HCT116 (cell line): ENCODE measurements around the gene EFL1. TPM values are rescaled to one million over a fixed set of nuclear protein-coding genes. Genes with fewer than 3 reads are reported as not detected.
A peak's percentile ranks its signal among the peaks of the same experiment; 100 is the strongest.

Source experiments
- ATAC-seq: fragments of 200-7000 bp; cut with Tn5 transposase; 2 replicates; pipeline ENCODE4 v1.9.1; 2020; ENCODE audit warnings: mild to moderate bottlenecking, moderate library complexity
- BruUV-seq: library from RNA; stranded (reverse); fragments of 400-500 nt; replicated peaks from 2 replicates; lab custom pipeline; 2021; lab: Mats Ljungman, UMichigan
- CTCF ChIA-PET: fragments of 300-600 bp; sonication (Branson Sonifier 250); formaldehyde crosslinking; loops from one replicate; lab custom pipeline; 2021; ENCODE audit warnings: antibody characterized with exemption; lab: Charles Lee
- POLR2A ChIA-PET: fragments of 300-600, 350-600 bp; sonication (Branson Sonifier 250); formaldehyde crosslinking; loops from one replicate; lab custom pipeline; 2021; ENCODE audit warnings: antibody characterized with exemption; lab: Charles Lee
- RAD21 ChIA-PET, 2 experiments: fragments of 300-600 bp; sonication (Branson Sonifier 250); formaldehyde crosslinking; loops; one replicate each; lab custom pipeline; 2023; ENCODE audit warnings: low total read pairs in 2 of 2; ENCODE audit not compliant: uncharacterized antibody in 2 of 2, unreplicated experiment in 2 of 2, low non-redundant PET in 1 of 2; lab: Charles Lee
- DNase-seq: peaks from one replicate; pipeline ENCODE4 v3.0.0-alpha.2; 2010; ENCODE audit warnings: low read depth, low spot score
- H2AFZ ChIP-seq: fragments of 200-600 bp; shearing (Covaris generic), sonication (generic); 2 replicates; pipeline ENCODE4 v1.6.1; 2017; ENCODE audit warnings: low read depth, mixed run types, mixed read lengths, antibody characterized with exemption, low read length; ENCODE audit not compliant: poor library complexity, severe bottlenecking
- H3K27ac ChIP-seq: 2 replicates; pipeline ENCODE4 v1.5.1; 2012; ENCODE audit warnings: low read depth, low read length
- H3K27me3 ChIP-seq: fragments of 200-600 bp; sonication (generic); 2 replicates; pipeline ENCODE4 v1.6.1; 2016; ENCODE audit warnings: mixed run types, low read length, mixed read lengths; ENCODE audit not compliant: insufficient read depth
- H3K36me3 ChIP-seq, 2 experiments: fragments of 200-500 bp in 1 of 2; fragments of 200-600 bp in 1 of 2; sonication (Bioruptor generic) in 1 of 2; sonication (generic) in 1 of 2; 2 replicates each; pipeline versions ENCODE4 v1.5.1 to v1.6.1; 2014 to 2016; ENCODE audit warnings: low read length in 2 of 2, inconsistent platforms in 1 of 2, mixed read lengths in 1 of 2, mixed run types in 1 of 2; ENCODE audit not compliant: insufficient read depth in 2 of 2, control insufficient read depth in 1 of 2
- H3K4me1 ChIP-seq, 2 experiments: fragments of 200-600 bp in 1 of 2; sonication (generic) in 1 of 2; 2 replicates each; pipeline versions ENCODE4 v1.5.1 to v1.6.1; 2012 to 2017; ENCODE audit warnings: low read length in 2 of 2, inconsistent platforms in 1 of 2, mild to moderate bottlenecking in 1 of 2, mixed read lengths in 1 of 2, mixed run types in 1 of 2, moderate library complexity in 1 of 2; ENCODE audit not compliant: insufficient read depth in 2 of 2, control insufficient read depth in 1 of 2
- H3K4me2 ChIP-seq: fragments of 200-600 bp; sonication (generic); 2 replicates; pipeline ENCODE4 v1.6.1; 2017; ENCODE audit warnings: mixed run types, low read length, mixed read lengths
- H3K4me3 ChIP-seq, 2 experiments: fragments of 200-600 bp in 1 of 2; sonication (generic) in 1 of 2; replicated peaks in 1 of 2; 2 replicates each; pipeline ENCODE4 v1.5.1; 2011 to 2016; ENCODE audit warnings: low read length in 2 of 2, control low read depth in 1 of 2, low read depth in 1 of 2, mild to moderate bottlenecking in 1 of 2, mixed read lengths in 1 of 2, mixed run types in 1 of 2
- H3K79me2 ChIP-seq: fragments of 200-600 bp; sonication (generic); 2 replicates; pipeline ENCODE4 v1.6.1; 2017; ENCODE audit warnings: mild to moderate bottlenecking, mixed run types, low read length, moderate library complexity, mixed read lengths; ENCODE audit not compliant: insufficient read depth
- H3K9ac ChIP-seq: fragments of 200-600 bp; sonication (generic); 2 replicates; pipeline ENCODE4 v1.6.1; 2016; ENCODE audit warnings: low read length, mixed read lengths
- H3K9me2 ChIP-seq: fragments of 200-600 bp; sonication (generic), shearing (Covaris generic); 2 replicates; pipeline ENCODE4 v1.6.1; 2017; ENCODE audit warnings: mixed run types, mild to moderate bottlenecking, moderate library complexity; ENCODE audit not compliant: insufficient read depth
- H3K9me3 ChIP-seq, 2 experiments: fragments of 200-500 bp in 1 of 2; fragments of 200-600 bp in 1 of 2; sonication (Bioruptor generic) in 1 of 2; sonication (generic) in 1 of 2; 2 replicates each; pipeline ENCODE4 v1.6.1; 2014 to 2017; ENCODE audit warnings: low read length in 2 of 2, mixed read lengths in 2 of 2, inconsistent platforms in 1 of 2, low read depth in 1 of 2, mild to moderate bottlenecking in 1 of 2, mixed run types in 1 of 2, moderate library complexity in 1 of 2; ENCODE audit not compliant: control insufficient read depth in 1 of 2, insufficient read depth in 1 of 2
- H4K20me1 ChIP-seq: fragments of 200-600 bp; sonication (generic), shearing (Covaris generic); 2 replicates; pipeline ENCODE4 v1.6.1; 2017; ENCODE audit warnings: mixed run types, mild to moderate bottlenecking, moderate library complexity; ENCODE audit not compliant: insufficient read depth
- ATF3 ChIP-seq: IDR thresholded peaks from 2 replicates; pipeline ENCODE4 v1.6.1; 2012
- CBX3 ChIP-seq: IDR thresholded peaks from 2 replicates; pipeline ENCODE4 v1.6.1; 2012; ENCODE audit warnings: low read depth
- CEBPB ChIP-seq: IDR thresholded peaks from 2 replicates; pipeline ENCODE4 v1.6.1; 2012; ENCODE audit warnings: low read depth
- CTCF ChIP-seq, 3 experiments: fragments of 200-600 bp in 1 of 3; sonication (generic) in 1 of 3; IDR thresholded peaks in 2 of 3; conservative IDR thresholded peaks in 1 of 3; 2 replicates each; pipeline ENCODE4 v1.5.1; 2012 to 2017; ENCODE audit warnings: low read depth in 2 of 3, low read length in 2 of 3, antibody characterized with exemption in 1 of 3, borderline replicate concordance in 1 of 3, control low read depth in 1 of 3, mild to moderate bottlenecking in 1 of 3, mixed read lengths in 1 of 3, mixed run types in 1 of 3, moderate library complexity in 1 of 3; ENCODE audit not compliant: insufficient read depth in 1 of 3
- ELF1 ChIP-seq: IDR thresholded peaks from 2 replicates; pipeline ENCODE4 v1.6.1; 2012; ENCODE audit warnings: low read depth, borderline replicate concordance
- EZH2 ChIP-seq: fragments of 200-600 bp; sonication (generic); IDR thresholded peaks from 2 replicates; pipeline ENCODE4 v1.6.1; 2017; ENCODE audit warnings: antibody characterized with exemption, mixed run types
- EZH2phosphoT487 ChIP-seq: fragments of 200-600 bp; IDR thresholded peaks from 2 replicates; pipeline ENCODE4 v1.6.1; 2018; ENCODE audit warnings: antibody characterized with exemption, borderline replicate concordance
- FOSL1 ChIP-seq: IDR thresholded peaks from 2 replicates; pipeline ENCODE4 v1.6.1; 2012; ENCODE audit warnings: low read depth
- JUND ChIP-seq: IDR thresholded peaks from 2 replicates; pipeline ENCODE4 v1.6.1; 2012
- POLR2A ChIP-seq: IDR thresholded peaks from 2 replicates; pipeline ENCODE4 v1.7.0; 2011; ENCODE audit warnings: borderline replicate concordance; ENCODE audit not compliant: insufficient read depth, insufficient read length; ENCODE audit errors: extremely low read depth
- POLR2AphosphoS5 ChIP-seq: IDR thresholded peaks from 2 replicates; pipeline ENCODE4 v1.6.1; 2011; ENCODE audit warnings: mild to moderate bottlenecking, low read depth, low read length, moderate library complexity
- RAD21 ChIP-seq: IDR thresholded peaks from 2 replicates; pipeline ENCODE4 v1.6.1; 2012; ENCODE audit warnings: low read depth, mild to moderate bottlenecking
- REST ChIP-seq: IDR thresholded peaks from 2 replicates; pipeline ENCODE4 v1.6.1; 2012; ENCODE audit warnings: low read depth
- SIN3A ChIP-seq: IDR thresholded peaks from 2 replicates; pipeline ENCODE4 v1.6.1; 2012; ENCODE audit warnings: low read depth
- SP1 ChIP-seq: IDR thresholded peaks from 2 replicates; pipeline ENCODE4 v1.6.1; 2012; ENCODE audit warnings: low read depth
- SRF ChIP-seq: IDR thresholded peaks from 2 replicates; pipeline ENCODE4 v1.6.1; 2012; ENCODE audit warnings: low read depth
- TCF7L2 ChIP-seq: IDR thresholded peaks from 2 replicates; pipeline ENCODE4 v1.7.0; 2011; ENCODE audit warnings: borderline replicate concordance, inconsistent platforms; ENCODE audit not compliant: insufficient read depth, insufficient read length; ENCODE audit errors: extremely low read depth
- YY1 ChIP-seq: IDR thresholded peaks from 2 replicates; pipeline ENCODE4 v1.6.1; 2011; ENCODE audit warnings: low read length, low read depth, moderate library complexity, mild to moderate bottlenecking; ENCODE audit not compliant: insufficient replicate concordance; ENCODE audit errors: extremely low read depth
- ZBTB33 ChIP-seq: IDR thresholded peaks from 2 replicates; pipeline ENCODE4 v1.6.1; 2011; ENCODE audit warnings: mild to moderate bottlenecking, low read length, moderate library complexity; ENCODE audit not compliant: insufficient replicate concordance; ENCODE audit errors: extremely low read depth
- ZFX ChIP-seq: fragments of 450-650 bp; IDR thresholded peaks from 2 replicates; pipeline ENCODE4 v1.6.1; 2017
- ZNF274 ChIP-seq: fragments of 200-500 bp; sonication (Bioruptor generic); IDR thresholded peaks from 2 replicates; pipeline ENCODE4 v1.6.1; 2014; ENCODE audit warnings: mild to moderate bottlenecking, low read depth, low read length, inconsistent platforms
- intact Hi-C: fragments of 100-400 bp; cut with micrococcal nuclease; formaldehyde crosslinking; loops from 2 replicates; pipeline ENCODE4 v1.10.0; 2022
- total RNA-seq: library from RNA; stranded (reverse); gene quantifications from one replicate; pipeline ENCODE4 v1.2.1, GENCODE V29; 2021; ENCODE audit not compliant: unreplicated experiment

The EFL1 gene
- total RNA-seq, 1 experiment from 2014 or later = 12.7 TPM

- no TSS peak for BruUV-seq
- Histone ChIP-seq H3K9me2 (no peaks in the 10 kb centered on the region), H2AFZ (no peak overlapping the region), H3K79me2 (no peaks in the 10 kb centered on the region), H3K4me3 (no peak overlapping the region), H3K9me3 (no peaks in the 10 kb centered on the region), H3K4me1 (peaks cover 18 to 27% of the 10 kb centered on the region in 2 experiments), H3K27me3 (no peaks in the 10 kb centered on the region), H3K4me2 (peak overlapping the region; percentile 47), H3K9ac (no peak overlapping the region), H3K36me3 (0 out of 4 replicates have a peak, but pooled peaks cover 0 to 3% of the 10 kb centered on the region in 2 experiments), H4K20me1 (no peaks in the 10 kb centered on the region), H3K27ac (peak overlapping the region; percentile 29; the same call in 1 of the 2 replicates)
- ATAC-seq = peak; percentile 90
- CTCF ChIA-PET = interaction anchor here (2.9 kb wide), 1 partner anchor 38 kb away, joined by 10 read pairs; no protein-coding TSS in a partner anchor
- intact Hi-C loops = no loop called here
- peak; percentile 51 for DNase-seq
- POLR2A ChIA-PET = no interaction called here
- RAD21 ChIA-PET = no interaction called here
- TF ChIP-seq ATF3 = peak; percentile 66; the same call in 1 of the 2 replicates
- peak; percentile 73 for TF ChIP-seq SIN3A
- peak; percentile 13; the same call in 1 of the 2 replicates for TF ChIP-seq CBX3
- TF ChIP-seq REST = no peak
- no peak for TF ChIP-seq ZNF274
- TF ChIP-seq SP1 = peak; percentile 50; the same call in 1 of the 2 replicates
- peak; percentile 90 for TF ChIP-seq FOSL1
- no peak for TF ChIP-seq ZBTB33
- no peak for TF ChIP-seq TCF7L2
- no peak for TF ChIP-seq ZFX
- TF ChIP-seq RAD21 = no peak
- TF ChIP-seq ELF1 = no peak
- no peak for TF ChIP-seq EZH2
- TF ChIP-seq EZH2phosphoT487 = no peak
- peak; percentile 60; the same call in 1 of the 2 replicates for TF ChIP-seq CEBPB
- peak; percentile 90 for TF ChIP-seq JUND
- TF ChIP-seq YY1 = no peak
- no peak for TF ChIP-seq CTCF (IDR thresholded peaks at IDR 0.05 in 2 of 3, conservative IDR thresholded peaks at IDR 0.05 in 1 of 3; ENCODE audit: borderline replicate concordance in 1 of 3, insufficient read depth in 1 of 3, low read depth in 2 of 3, low read length in 2 of 3)
- TF ChIP-seq SRF = no peak; the same call in 1 of the 2 replicates
- 0 out of 2 replicates have a peak, but pooled peaks have one; percentile 19 for TF ChIP-seq POLR2AphosphoS5
- no peak for TF ChIP-seq POLR2A
These were observed 115.5 kb downstream of the EFL1 start for GRCh38 chr15:82146990-82147461.
